ENCODE measurements around the gene GZF1.

- TF ChIP-seq CTCF (IDR thresholded peaks at IDR 0.05) (no peak), EP300 (IDR thresholded peaks at IDR 0.05; ENCODE audit: low read depth) (no peak), POLR2A (IDR thresholded peaks at IDR 0.05) (no peak)
Measured at GRCh38 chr20:23337312-23337711, 24.7 kb upstream of the GZF1 start.

All from transverse colon (tissue), 3 donors.